Thymus (tissue), 11 donors: ENCODE measurements around the gene RABGAP1L. TPM values are rescaled to one million over a fixed set of nuclear protein-coding genes. Genes with fewer than 3 reads are reported as not detected.
"Not testable (repeated sequence)": the region's sequence is repeated elsewhere in the genome, so short reads cannot be mapped to it uniquely, and the experiment has no call there.

Experiments
- DNase-seq, 9 donors: peaks; one replicate each; pipeline ENCODE4 v3.0.0-alpha.2; 2013; ENCODE audit warnings: low spot score in 9 of 9, low read depth in 6 of 9, missing footprints in 1 of 9
- H3K27ac ChIP-seq, 2 donors: one replicate each; pipeline ENCODE4 v1.5.1; 2013; ENCODE audit warnings: control low read depth in 1 of 2, low read depth in 1 of 2, low read length in 1 of 2, mild to moderate bottlenecking in 1 of 2, moderate library complexity in 1 of 2
- H3K27me3 ChIP-seq, 2 donors: one replicate each; pipeline ENCODE4 v1.5.1; 2013; ENCODE audit warnings: low read length in 1 of 2; ENCODE audit not compliant: control insufficient read depth in 2 of 2, insufficient read depth in 1 of 2
- H3K36me3 ChIP-seq, 2 donors: one replicate each; pipeline ENCODE4 v1.5.1; 2013; ENCODE audit warnings: low read length in 1 of 2, mild to moderate bottlenecking in 1 of 2, moderate library complexity in 1 of 2; ENCODE audit not compliant: control insufficient read depth in 2 of 2, insufficient read depth in 2 of 2
- H3K4me1 ChIP-seq, 2 donors: one replicate each; pipeline ENCODE4 v1.5.1; 2013; ENCODE audit warnings: low read length in 2 of 2; ENCODE audit not compliant: control insufficient read depth in 2 of 2, insufficient read depth in 2 of 2
- H3K4me3 ChIP-seq, 2 donors: one replicate each; pipeline ENCODE4 v1.5.1; 2013; ENCODE audit warnings: low read length in 2 of 2, control low read depth in 1 of 2, mild to moderate bottlenecking in 1 of 2
- H3K9me3 ChIP-seq, 2 donors: one replicate each; pipeline ENCODE4 v1.5.1; 2013; ENCODE audit warnings: low read length in 1 of 2, mild to moderate bottlenecking in 1 of 2; ENCODE audit not compliant: control insufficient read depth in 2 of 2, insufficient read depth in 1 of 2
- WGBS: extraction: QIAGEN DNeasy Blood & Tissue Kit; methylation state at CpG from one replicate; pipeline ENCODE4 v1.1.7; 2013; 5-methylcytosine and 5-hydroxymethylcytosine counted together
- polyA plus RNA-seq: library from polyadenylated mRNA; stranded (reverse); fragments of 200-250 nt; gene quantifications from one replicate; pipeline ENCODE4 v1.2.3, GENCODE V29; 2013
- total RNA-seq: library from RNA; stranded (reverse); fragments of 120-200 nt; gene quantifications from one replicate; pipeline ENCODE4 v1.2.4, GENCODE V29; 2013
- donor health status: healthy.

The RABGAP1L gene
- total and polyA plus RNA-seq, 2 donors = 30.6 to 37.4 TPM

DNA sequence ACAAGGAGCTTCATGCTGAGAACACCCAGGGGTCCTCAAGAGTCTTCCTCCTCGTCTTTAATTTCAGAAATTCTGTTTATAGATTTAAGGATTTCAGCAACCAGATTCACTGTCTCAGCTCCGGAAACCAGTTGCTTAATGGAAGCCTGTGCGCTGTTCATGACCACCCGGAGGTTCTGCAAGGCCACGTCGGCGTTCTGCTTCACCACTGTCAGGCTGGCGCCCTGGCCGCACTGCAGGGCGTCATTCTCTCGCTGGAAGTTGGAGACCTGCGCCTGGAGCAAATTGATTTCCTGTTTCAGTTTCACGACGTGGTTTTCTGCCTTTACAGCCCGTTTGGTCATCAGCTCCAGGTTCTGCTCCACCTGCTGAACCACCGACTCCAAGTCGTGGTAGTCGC lies 885.3 kb downstream of the RABGAP1L start:
- DNase-seq, H3K27me3 ChIP-seq, H3K36me3 ChIP-seq, H3K27ac ChIP-seq, H3K4me3 ChIP-seq, H3K4me1 ChIP-seq, H3K9me3 ChIP-seq: not testable (repeated sequence)
- WGBS = 91% methylated on average over 18 of the region's 18 CpGs

Other genes with a start within 250 kb of the RABGAP1L start
- gene SERPINC1, start 242.2 kb upstream of the RABGAP1L start, total RNA-seq = 0.14 TPM
- 0.43 TPM for gene SERPINC1, start 242.2 kb upstream of the RABGAP1L start, polyA plus RNA-seq
- gene RC3H1, start 137.2 kb upstream of the RABGAP1L start, total RNA-seq = 16.5 TPM
- 8.8 TPM for gene RC3H1, start 137.2 kb upstream of the RABGAP1L start, polyA plus RNA-seq